ENCODE measurements around the gene HRH2.

The HRH2 gene

GRCh38 chr5:175729829-175730277 is 72.0 kb downstream of the HRH2 start:
- TF ChIP-seq TAF1 (IDR thresholded peaks at IDR 0.05; ENCODE audit: low read depth, low read length) (no peak), PAX5 (IDR thresholded peaks at IDR 0.05; ENCODE audit: insufficient read depth, low read length, severe bottlenecking) (no peak), POU2F2 (IDR thresholded peaks at IDR 0.05; ENCODE audit: low read depth, low read length) (no peak), POLR2A (IDR thresholded peaks at IDR 0.05; ENCODE audit: low read depth, low read length) (no peak), SPI1 (IDR thresholded peaks at IDR 0.05; ENCODE audit: low read depth, low read length) (no peak), POLR2AphosphoS5 (IDR thresholded peaks at IDR 0.05; ENCODE audit: low read depth, low read length) (no peak)
- peak; percentile 93 for FAIRE-seq
- DNase-seq (ENCODE audit: insufficient read length, low spot score) = peak; percentile 93

- FAIRE-seq (no peak), DNase-seq (ENCODE audit: insufficient read length, low spot score) (no peak)
- no peak for TF ChIP-seq POLR2A (IDR thresholded peaks at IDR 0.05; ENCODE audit: low read depth, low read length)
- TF ChIP-seq TAF1 (IDR thresholded peaks at IDR 0.05; ENCODE audit: low read depth, low read length) = no peak
- TF ChIP-seq POLR2AphosphoS5 (IDR thresholded peaks at IDR 0.05; ENCODE audit: low read depth, low read length) = no peak
- TF ChIP-seq POU2F2 (IDR thresholded peaks at IDR 0.05; ENCODE audit: low read depth, low read length) = no peak
- no peak for TF ChIP-seq PAX5 (IDR thresholded peaks at IDR 0.05; ENCODE audit: insufficient read depth, low read length, severe bottlenecking)
- TF ChIP-seq SPI1 (IDR thresholded peaks at IDR 0.05; ENCODE audit: low read depth, low read length) = no peak
These were observed 73.3 kb downstream of the HRH2 start for GRCh38 chr5:175731172-175731571.

- no peak for DNase-seq (ENCODE audit: insufficient read length, low spot score)
- FAIRE-seq = no peak
- TF ChIP-seq SPI1 (IDR thresholded peaks at IDR 0.05; ENCODE audit: low read depth, low read length) = no peak
- TF ChIP-seq TAF1 (IDR thresholded peaks at IDR 0.05; ENCODE audit: low read depth, low read length) = no peak
- no peak for TF ChIP-seq POLR2AphosphoS5 (IDR thresholded peaks at IDR 0.05; ENCODE audit: low read depth, low read length)
- no peak for TF ChIP-seq PAX5 (IDR thresholded peaks at IDR 0.05; ENCODE audit: insufficient read depth, low read length, severe bottlenecking)
- TF ChIP-seq POU2F2 (IDR thresholded peaks at IDR 0.05; ENCODE audit: low read depth, low read length) = no peak
- TF ChIP-seq POLR2A (IDR thresholded peaks at IDR 0.05; ENCODE audit: low read depth, low read length) = no peak
These were observed 74.0 kb downstream of the HRH2 start for GRCh38 chr5:175731756-175732465.

GRCh38 chr5:175733017-175733416 is 75.1 kb downstream of the HRH2 start:
- TF ChIP-seq PAX5 (IDR thresholded peaks at IDR 0.05; ENCODE audit: insufficient read depth, low read length, severe bottlenecking) (no peak), SPI1 (IDR thresholded peaks at IDR 0.05; ENCODE audit: low read depth, low read length) (no peak), TAF1 (IDR thresholded peaks at IDR 0.05; ENCODE audit: low read depth, low read length) (no peak), POLR2A (IDR thresholded peaks at IDR 0.05; ENCODE audit: low read depth, low read length) (no peak), POU2F2 (IDR thresholded peaks at IDR 0.05; ENCODE audit: low read depth, low read length) (no peak), POLR2AphosphoS5 (IDR thresholded peaks at IDR 0.05; ENCODE audit: low read depth, low read length) (no peak)
- FAIRE-seq (no peak), DNase-seq (ENCODE audit: insufficient read length, low spot score) (no peak)

GRCh38 chr5:175734016-175734415 is 76.1 kb downstream of the HRH2 start:
- FAIRE-seq (no peak), DNase-seq (ENCODE audit: insufficient read length, low spot score) (no peak)

GRCh38 chr5:175734501-175734900 is 76.6 kb downstream of the HRH2 start:
- FAIRE-seq (no peak), DNase-seq (ENCODE audit: insufficient read length, low spot score) (no peak)

More at GRCh38 chr5:175734016-175734415, 76.1 kb downstream of the HRH2 start:
- TF ChIP-seq TAF1 (IDR thresholded peaks at IDR 0.05; ENCODE audit: low read depth, low read length) (no peak), POLR2A (IDR thresholded peaks at IDR 0.05; ENCODE audit: low read depth, low read length) (no peak), POU2F2 (IDR thresholded peaks at IDR 0.05; ENCODE audit: low read depth, low read length) (no peak), SPI1 (IDR thresholded peaks at IDR 0.05; ENCODE audit: low read depth, low read length) (no peak), POLR2AphosphoS5 (IDR thresholded peaks at IDR 0.05; ENCODE audit: low read depth, low read length) (no peak), PAX5 (IDR thresholded peaks at IDR 0.05; ENCODE audit: insufficient read depth, low read length, severe bottlenecking) (no peak)

GRCh38 chr5:175735701-175736100 is 77.8 kb downstream of the HRH2 start:
- no peak for TF ChIP-seq TAF1 (IDR thresholded peaks at IDR 0.05; ENCODE audit: low read depth, low read length)
- TF ChIP-seq POLR2A (IDR thresholded peaks at IDR 0.05; ENCODE audit: low read depth, low read length) = no peak
- no peak for TF ChIP-seq PAX5 (IDR thresholded peaks at IDR 0.05; ENCODE audit: insufficient read depth, low read length, severe bottlenecking)
- TF ChIP-seq POU2F2 (IDR thresholded peaks at IDR 0.05; ENCODE audit: low read depth, low read length) = no peak
- no peak for TF ChIP-seq SPI1 (IDR thresholded peaks at IDR 0.05; ENCODE audit: low read depth, low read length)
- no peak for TF ChIP-seq POLR2AphosphoS5 (IDR thresholded peaks at IDR 0.05; ENCODE audit: low read depth, low read length)
- FAIRE-seq (no peak), DNase-seq (ENCODE audit: insufficient read length, low spot score) (no peak)

More at GRCh38 chr5:175734501-175734900, 76.6 kb downstream of the HRH2 start:
- TF ChIP-seq POLR2A (IDR thresholded peaks at IDR 0.05; ENCODE audit: low read depth, low read length) = no peak
- no peak for TF ChIP-seq POU2F2 (IDR thresholded peaks at IDR 0.05; ENCODE audit: low read depth, low read length)
- no peak for TF ChIP-seq TAF1 (IDR thresholded peaks at IDR 0.05; ENCODE audit: low read depth, low read length)
- no peak for TF ChIP-seq POLR2AphosphoS5 (IDR thresholded peaks at IDR 0.05; ENCODE audit: low read depth, low read length)
- TF ChIP-seq SPI1 (IDR thresholded peaks at IDR 0.05; ENCODE audit: low read depth, low read length) = no peak
- no peak for TF ChIP-seq PAX5 (IDR thresholded peaks at IDR 0.05; ENCODE audit: insufficient read depth, low read length, severe bottlenecking)

- FAIRE-seq (no peak), DNase-seq (ENCODE audit: insufficient read length, low spot score) (no peak)
- TF ChIP-seq PAX5 (IDR thresholded peaks at IDR 0.05; ENCODE audit: insufficient read depth, low read length, severe bottlenecking) (no peak), SPI1 (IDR thresholded peaks at IDR 0.05; ENCODE audit: low read depth, low read length) (no peak), POLR2AphosphoS5 (IDR thresholded peaks at IDR 0.05; ENCODE audit: low read depth, low read length) (no peak), POLR2A (IDR thresholded peaks at IDR 0.05; ENCODE audit: low read depth, low read length) (no peak), POU2F2 (IDR thresholded peaks at IDR 0.05; ENCODE audit: low read depth, low read length) (no peak), TAF1 (IDR thresholded peaks at IDR 0.05; ENCODE audit: low read depth, low read length) (no peak)
These were observed 78.8 kb downstream of the HRH2 start for GRCh38 chr5:175736652-175737051.

GRCh38 chr5:175737481-175737880 is 79.6 kb downstream of the HRH2 start:
- DNase-seq (ENCODE audit: insufficient read length, low spot score) = no peak
- FAIRE-seq = no peak
- TF ChIP-seq POLR2A (IDR thresholded peaks at IDR 0.05; ENCODE audit: low read depth, low read length) = no peak
- no peak for TF ChIP-seq SPI1 (IDR thresholded peaks at IDR 0.05; ENCODE audit: low read depth, low read length)
- TF ChIP-seq TAF1 (IDR thresholded peaks at IDR 0.05; ENCODE audit: low read depth, low read length) = no peak
- no peak for TF ChIP-seq POU2F2 (IDR thresholded peaks at IDR 0.05; ENCODE audit: low read depth, low read length)
- TF ChIP-seq PAX5 (IDR thresholded peaks at IDR 0.05; ENCODE audit: insufficient read depth, low read length, severe bottlenecking) = no peak
- TF ChIP-seq POLR2AphosphoS5 (IDR thresholded peaks at IDR 0.05; ENCODE audit: low read depth, low read length) = no peak
